Activated CD8-positive, alpha-beta memory T cell treated with anti-CD3 and anti-CD28 coated beads for 24 hours (primary cell): ENCODE results near the gene NSUN2.
"Not testable (repeated sequence)": the region's sequence is repeated elsewhere in the genome, so short reads cannot be mapped to it uniquely, and the experiment has no call there.

Source experiments
- DNase-seq: peaks from one replicate; pipeline ENCODE4 v3.0.0-alpha.2; 2020

NSUN2 gene

GRCh38 chr5:6632888-6633468, at the start of gene NSUN2, which contains the start of gene SRD5A1:
Gene NSUN2 (minus strand): TSS chr5:6633044. CDS start chr5:6632979, 65 bp downstream.
Gene SRD5A1 (plus strand): TSS chr5:6633440. CDS start chr5:6633577, 137 bp downstream.
- DNase-seq = peak; percentile 99

- no peak for DNase-seq
Observed at GRCh38 chr5:6682239-6682638, 49.4 kb upstream of the NSUN2 start.

GRCh38 chr5:6681682-6682081, 48.8 kb upstream of the NSUN2 start:
- DNase-seq = no peak

- DNase-seq = no peak
Observed at GRCh38 chr5:6680922-6681321, 48.1 kb upstream of the NSUN2 start.

- no peak for DNase-seq
Observed at GRCh38 chr5:6678385-6678784, 45.5 kb upstream of the NSUN2 start.

GRCh38 chr5:6676702-6677101, 43.9 kb upstream of the NSUN2 start:
- no peak for DNase-seq

- DNase-seq = no peak
Observed at GRCh38 chr5:6675784-6676491, 43.1 kb upstream of the NSUN2 start.

- no peak for DNase-seq
Observed at GRCh38 chr5:6674886-6675285, 42.0 kb upstream of the NSUN2 start.

GRCh38 chr5:6674421-6674820, 41.6 kb upstream of the NSUN2 start:
- no peak for DNase-seq

GRCh38 chr5:6673963-6674362, 41.1 kb upstream of the NSUN2 start:
- DNase-seq = no peak

- no peak for DNase-seq
Observed at GRCh38 chr5:6673031-6673430, 40.2 kb upstream of the NSUN2 start.

- DNase-seq = not testable (repeated sequence)
Observed at GRCh38 chr5:6668717-6669116, 35.9 kb upstream of the NSUN2 start.

- DNase-seq = no peak
Observed at GRCh38 chr5:6667648-6668047, 34.8 kb upstream of the NSUN2 start.

- DNase-seq = no peak
Observed at GRCh38 chr5:6666762-6667161, 33.9 kb upstream of the NSUN2 start.

- no peak for DNase-seq
Observed at GRCh38 chr5:6660688-6661087, 27.8 kb upstream of the NSUN2 start.

- DNase-seq = no peak
Observed at GRCh38 chr5:6659941-6660684, 27.3 kb upstream of the NSUN2 start.

- DNase-seq = no peak
Observed at GRCh38 chr5:6656680-6657079, 23.8 kb upstream of the NSUN2 start.

GRCh38 chr5:6655432-6655831, 22.6 kb upstream of the NSUN2 start:
- no peak for DNase-seq

GRCh38 chr5:6652025-6652424, 19.2 kb upstream of the NSUN2 start:
- no peak for DNase-seq

- no peak for DNase-seq
Observed at GRCh38 chr5:6649681-6650080, 16.8 kb upstream of the NSUN2 start.

- DNase-seq = no peak
Observed at GRCh38 chr5:6649186-6649585, 16.3 kb upstream of the NSUN2 start.

GRCh38 chr5:6645571-6646362, 12.9 kb upstream of the NSUN2 start:
- not testable (repeated sequence) for DNase-seq

- no peak for DNase-seq
Observed at GRCh38 chr5:6644794-6645241, 12.0 kb upstream of the NSUN2 start.
